SK-N-MC (cell line): ENCODE measurements around the gene OGFOD1.

ENCODE experiments used
- EZH2 ChIP-seq: fragments of 200-600 bp; sonication (generic); IDR thresholded peaks from one replicate; pipeline ENCODE4 v1.6.1; 2017; ENCODE audit warnings: antibody characterized with exemption
- FOXP2 ChIP-seq: optimal IDR thresholded peaks from 2 replicates; pipeline ENCODE3; 2011; ENCODE audit warnings: mild to moderate bottlenecking, moderate library complexity; ENCODE audit not compliant: insufficient read depth; ENCODE audit errors: extremely low read length, control extremely low read depth
- POLR2AphosphoS5 ChIP-seq: IDR thresholded peaks from 2 replicates; pipeline ENCODE4 v1.6.1; 2012; ENCODE audit warnings: mild to moderate bottlenecking, low read depth, low read length, borderline replicate concordance

- no peak for TF ChIP-seq POLR2AphosphoS5
- TF ChIP-seq EZH2: no peak
- TF ChIP-seq FOXP2: no peak
Observed at GRCh38 chr16:56424791-56425438, 26.4 kb upstream of the OGFOD1 start.
